PFSK-1 (cell line): Measurements from ENCODE around the gene GRID1.

ENCODE experiments used
- POLR2AphosphoS5 ChIP-seq: IDR thresholded peaks from 2 replicates; pipeline ENCODE4 v1.6.1; 2012; ENCODE audit warnings: low read depth, mild to moderate bottlenecking, control low read depth, low read length, moderate library complexity
- REST ChIP-seq, 2 experiments: IDR thresholded peaks; 2 replicates each; pipeline versions ENCODE4 v1.6.1 to v1.8.0; 2011 to 2012; ENCODE audit warnings: low read depth in 2 of 2, low read length in 2 of 2, control low read depth in 1 of 2, inconsistent platforms in 1 of 2, mild to moderate bottlenecking in 1 of 2, moderate library complexity in 1 of 2; ENCODE audit not compliant: insufficient read depth in 1 of 2
- SIN3A ChIP-seq: IDR thresholded peaks from 2 replicates; pipeline ENCODE4 v1.6.1; 2012; ENCODE audit warnings: mild to moderate bottlenecking, low read length, moderate library complexity, borderline replicate concordance; ENCODE audit not compliant: insufficient read depth

- TF ChIP-seq SIN3A = no peak
- no peak for TF ChIP-seq REST (IDR thresholded peaks at IDR 0.05; ENCODE audit: insufficient read depth in 1 of 2, low read depth in 2 of 2, low read length in 2 of 2)
- TF ChIP-seq POLR2AphosphoS5 = no peak
These were observed 763.2 kb downstream of the GRID1 start for GRCh38 chr10:85603151-85603940.
